GM12878 (cell line): ENCODE measurements around the gene IKBIP. TPM values are rescaled to one million over a fixed set of nuclear protein-coding genes. Genes with fewer than 3 reads are reported as not detected.

Experiments used
- ATAC-seq: fragments of 200-7000 bp; cut with Tn5 transposase; 3 replicates; pipeline ENCODE4 v1.9.1; 2020; ENCODE audit warnings: mild to moderate bottlenecking, moderate library complexity
- BruUV-seq: library from RNA; stranded (reverse); fragments of 400-500 nt; replicated peaks from 2 replicates; lab custom pipeline; 2021; lab: Mats Ljungman, UMichigan
- CTCF ChIA-PET: fragments of 300-600 bp; sonication (Branson Sonifier 250); formaldehyde crosslinking; extraction: SDS; loops from one replicate; lab custom pipeline; 2021; ENCODE audit warnings: inconsistent platforms; lab: Yijun Ruan, JAX
- POLR2A ChIA-PET: fragments of 350-600 bp; formaldehyde crosslinking; extraction: SDS; loops from one replicate; lab custom pipeline; 2021; ENCODE audit warnings: inconsistent platforms; lab: Charles Lee
- RAD21 ChIA-PET: fragments of 300-600 bp; sonication (Branson Sonifier 250); formaldehyde crosslinking; loops from one replicate; lab custom pipeline; 2023; ENCODE audit warnings: antibody characterized with exemption; ENCODE audit not compliant: unreplicated experiment; lab: Charles Lee
- SMC1A ChIA-PET: fragments of 300-600 bp; sonication (Branson Sonifier 250); formaldehyde crosslinking; loops from one replicate; lab custom pipeline; 2023; ENCODE audit not compliant: unreplicated experiment, uncharacterized antibody; lab: Charles Lee
- DNase-seq: peaks from one replicate; pipeline ENCODE4 v3.0.0-alpha.2; 2011; ENCODE audit warnings: low read depth, low spot score
- FAIRE-seq: peaks from 3 replicates; lab custom pipeline; 2011; peaks lifted over from hg19 to GRCh38; lab: Jason Lieb, UNC
- H2AFZ ChIP-seq: 2 replicates; pipeline ENCODE4 v1.6.0; 2011; ENCODE audit warnings: low read depth, low read length, control low read depth; ENCODE audit not compliant: control insufficient read depth
- H3K27ac ChIP-seq: 2 replicates; pipeline ENCODE4 v1.5.1; 2011; ENCODE audit warnings: control low read depth; ENCODE audit not compliant: control insufficient read depth, insufficient read depth
- H3K27me3 ChIP-seq, 2 experiments: replicated peaks in 1 of 2; 2 replicates each; pipeline versions ENCODE4 v1.6.0 to v1.6.1; 2011; ENCODE audit warnings: low read length in 1 of 2; ENCODE audit not compliant: control insufficient read depth in 2 of 2, insufficient read depth in 2 of 2
- H3K36me3 ChIP-seq, 2 experiments: 2 replicates each; pipeline ENCODE4 v1.5.1; 2011; ENCODE audit warnings: low read length in 1 of 2; ENCODE audit not compliant: control insufficient read depth in 2 of 2, insufficient read depth in 2 of 2
- H3K4me1 ChIP-seq: 2 replicates; pipeline ENCODE4 v1.6.1; 2011; ENCODE audit warnings: mild to moderate bottlenecking, low read length, moderate library complexity, mixed read lengths; ENCODE audit not compliant: control insufficient read depth, insufficient read depth
- H3K4me2 ChIP-seq: 2 replicates; pipeline ENCODE4 v1.6.0; 2011; ENCODE audit warnings: control low read depth; ENCODE audit not compliant: control insufficient read depth, insufficient read depth
- H3K4me3 ChIP-seq: fragments of 200-600 bp; sonication (generic); 2 replicates; pipeline ENCODE4 v1.5.1; 2016
- H3K79me2 ChIP-seq: 2 replicates; pipeline ENCODE4 v1.6.0; 2011; ENCODE audit warnings: low read length; ENCODE audit not compliant: control insufficient read depth, insufficient read depth
- H3K9ac ChIP-seq: 2 replicates; pipeline ENCODE4 v1.8.0; 2011; ENCODE audit warnings: low read length, control low read depth, mixed read lengths; ENCODE audit not compliant: control insufficient read depth, insufficient read depth
- H3K9me3 ChIP-seq: replicated peaks from 3 replicates; pipeline ENCODE4 v1.5.1; 2011; ENCODE audit warnings: mild to moderate bottlenecking, low read length; ENCODE audit not compliant: control insufficient read depth, insufficient read depth
- H4K20me1 ChIP-seq: 2 replicates; pipeline ENCODE4 v1.6.0; 2011; ENCODE audit not compliant: control insufficient read depth, insufficient read depth
- CBX3 ChIP-seq: fragments of 200-600 bp; sonication (generic); IDR thresholded peaks from 2 replicates; pipeline ENCODE4 v1.6.1; 2016; ENCODE audit warnings: low read depth, borderline replicate concordance
- CHD1 ChIP-seq: IDR thresholded peaks from 2 replicates; pipeline ENCODE4 v1.6.1; 2012; ENCODE audit warnings: low read depth, low read length, improper control_type of control experiment
- EZH2 ChIP-seq: IDR thresholded peaks from 2 replicates; pipeline ENCODE4 v1.6.1; 2012; ENCODE audit warnings: low read depth, mild to moderate bottlenecking, control low read depth, inconsistent platforms, low read length, borderline replicate concordance; ENCODE audit not compliant: control insufficient read depth
- HDAC2 ChIP-seq: fragments of 200-600 bp; sonication (generic); IDR thresholded peaks from 2 replicates; pipeline ENCODE4 v1.6.1; 2017
- IKZF1 ChIP-seq: fragments of 450-650 bp; conservative IDR thresholded peaks from 2 replicates; pipeline ENCODE4 v1.6.1; 2017; ENCODE audit warnings: antibody characterized with exemption, mild to moderate bottlenecking
- LARP7 ChIP-seq: fragments of 450-650 bp; IDR thresholded peaks from 2 replicates; pipeline ENCODE4 v1.6.1; 2017; ENCODE audit warnings: mild to moderate bottlenecking
- MXI1 ChIP-seq: fragments of 150-350 bp; IDR thresholded peaks from 2 replicates; pipeline ENCODE4 v1.6.1; 2011; ENCODE audit warnings: low read depth, mild to moderate bottlenecking, inconsistent platforms, low read length, improper control_type of control experiment
- MYB ChIP-seq: fragments of 150-350 bp; IDR thresholded peaks from 2 replicates; pipeline ENCODE4 v1.6.1; 2014; ENCODE audit warnings: mild to moderate bottlenecking, low read depth, low read length, borderline replicate concordance
- PRDM15 ChIP-seq: fragments of 450-650 bp; formaldehyde crosslinking; IDR thresholded peaks from 2 replicates; pipeline ENCODE4 v1.4.0; 2020; ENCODE audit warnings: mild to moderate bottlenecking, moderate library complexity
- SREBF1 ChIP-seq: IDR thresholded peaks from 2 replicates; pipeline ENCODE4 v1.6.1; 2012; ENCODE audit warnings: mild to moderate bottlenecking, low read length
- in situ Hi-C: fragments of 300-500 bp; cut with MboI; formaldehyde crosslinking; loops from 9 replicates; pipeline ENCODE4 v1.14.3; 2018; ENCODE audit warnings: mixed read lengths
- intact Hi-C: fragments of 100-400 bp; cut with micrococcal nuclease; formaldehyde crosslinking; loops from one replicate; pipeline ENCODE4 v1.14.2; 2022; ENCODE audit not compliant: unreplicated experiment
- polyA plus RNA-seq, 11 experiments: library from polyadenylated mRNA; depleted of rRNA in 4 of 11; unstranded in 6 of 11; stranded (reverse) in 5 of 11; fragments of >200 nt; fragmentation: Nextera tagmentation in 4 of 11; fragmentation: Illumina TruSeq in 1 of 11; extraction: Ambion mirVana in 4 of 11; extraction: Trizol in 1 of 11; gene quantifications; 1 replicate in 1 of 11; 2 replicates in 10 of 11; pipeline versions ENCODE4 v1.2.1 to v1.2.3, GENCODE V29; 2011 to 2016; ENCODE audit warnings: inconsistent platforms in 2 of 11, missing spikeins in 2 of 11, low read depth in 1 of 11
- total RNA-seq, 4 experiments: library from RNA; depleted of rRNA in 3 of 4; stranded (reverse); fragments of >200 nt in 3 of 4; fragmentation: Illumina TruSeq in 1 of 4; extraction: Trizol in 1 of 4; gene quantifications; 2 replicates each; pipeline versions ENCODE4 v1.2.1 to v1.2.3, GENCODE V29; 2013 to 2021

The IKBIP gene
- total and polyA plus RNA-seq, 10 of the 15 experiments (the other 5 are each of a cell fraction or from before 2014, with no cell fraction given): 5.4 to 34.5 (median 18.4) TPM

GRCh38 chr12:98691351-98691750 is 46.8 kb upstream of the IKBIP start:
- TF ChIP-seq MXI1: no peak
- TF ChIP-seq MYB: no peak
- no peak for TF ChIP-seq LARP7
- no peak for TF ChIP-seq IKZF1
- no peak for TF ChIP-seq PRDM15 (CRISPR knock-in tag)
- TF ChIP-seq CBX3: no peak
- no peak for TF ChIP-seq HDAC2
- TF ChIP-seq EZH2: no peak
- TF ChIP-seq CHD1: no peak
- TF ChIP-seq SREBF1: no peak

More at GRCh38 chr12:98691351-98691750, 46.8 kb upstream of the IKBIP start:
- ChIA-PET POLR2A (no interaction called here), SMC1A (interaction anchor here (1.0 kb wide), 1 partner anchor 41 kb away, joined by 3 read pairs; no protein-coding TSS in a partner anchor), RAD21 (no interaction called here), CTCF (interaction anchor here (1.2 kb wide), 2 partner anchors 8 to 51 kb away, joined by 5 to 7 read pairs; no protein-coding TSS in a partner anchor)
- Histone ChIP-seq H3K27me3 (no peaks in the 10 kb centered on the region), H3K4me3 (no peak overlapping the region), H3K9ac (no peak overlapping the region), H3K9me3 (no peaks in the 10 kb centered on the region), H3K4me1 (no peaks in the 10 kb centered on the region), H3K4me2 (no peak overlapping the region), H2AFZ (no peak overlapping the region), H4K20me1 (no peaks in the 10 kb centered on the region), H3K27ac (no peak overlapping the region), H3K36me3 (peaks cover 0 to 16% of the 10 kb centered on the region in 2 experiments; a peak in 2 of 4 replicates), H3K79me2 (no peaks in the 10 kb centered on the region)
- intact Hi-C loops: no loop called here
- no peak for ATAC-seq
- DNase-seq: no peak
- in situ Hi-C loops: loop anchor here (10.0 kb wide), 1 partner anchor 303 kb away; no protein-coding TSS in a partner anchor
- FAIRE-seq: no peak
- no TSS peak for BruUV-seq
